HEK293 (cell line): ENCODE results near the gene DMBX1.

Source experiments
- ZBTB1 ChIP-seq: fragments of 450-650 bp; formaldehyde crosslinking; IDR thresholded peaks from 2 replicates; pipeline ENCODE4 v1.5.1; 2016; ENCODE audit warnings: missing biosample characterization, missing genetic modification characterization
- ZFP41 ChIP-seq: fragments of 450-650 bp; formaldehyde crosslinking; IDR thresholded peaks from 2 replicates; pipeline ENCODE4 v1.5.1; 2016; ENCODE audit warnings: missing biosample characterization, missing genetic modification characterization, borderline replicate concordance
- ZNF324 ChIP-seq: fragments of 450-650 bp; formaldehyde crosslinking; IDR thresholded peaks from 2 replicates; pipeline ENCODE4 v1.5.1; 2016; ENCODE audit warnings: missing biosample characterization, missing genetic modification characterization
- ZNF623 ChIP-seq: fragments of 450-650 bp; formaldehyde crosslinking; IDR thresholded peaks from 2 replicates; pipeline ENCODE4 v1.5.1; 2016; ENCODE audit warnings: missing biosample characterization, missing genetic modification characterization
- TF ChIP-seq, protein P1 (sequence below): fragments of 450-650 bp; formaldehyde crosslinking; IDR thresholded peaks from 2 replicates; pipeline ENCODE4 v1.5.1; 2016; ENCODE audit warnings: missing biosample characterization, missing genetic modification characterization
- TF ChIP-seq, protein P2 (sequence below): fragments of 450-650 bp; formaldehyde crosslinking; IDR thresholded peaks from 2 replicates; pipeline ENCODE4 v1.5.1; 2016; ENCODE audit warnings: missing biosample characterization, missing genetic modification characterization
- TF ChIP-seq, protein P3 (sequence below): fragments of 450-650 bp; formaldehyde crosslinking; IDR thresholded peaks from 2 replicates; pipeline ENCODE4 v1.5.1; 2017; ENCODE audit warnings: missing biosample characterization, missing genetic modification characterization
- TF ChIP-seq, protein P4 (sequence below): fragments of 450-650 bp; formaldehyde crosslinking; IDR thresholded peaks from 2 replicates; pipeline ENCODE4 v1.5.1; 2016; ENCODE audit warnings: missing biosample characterization, missing genetic modification characterization

DNA sequence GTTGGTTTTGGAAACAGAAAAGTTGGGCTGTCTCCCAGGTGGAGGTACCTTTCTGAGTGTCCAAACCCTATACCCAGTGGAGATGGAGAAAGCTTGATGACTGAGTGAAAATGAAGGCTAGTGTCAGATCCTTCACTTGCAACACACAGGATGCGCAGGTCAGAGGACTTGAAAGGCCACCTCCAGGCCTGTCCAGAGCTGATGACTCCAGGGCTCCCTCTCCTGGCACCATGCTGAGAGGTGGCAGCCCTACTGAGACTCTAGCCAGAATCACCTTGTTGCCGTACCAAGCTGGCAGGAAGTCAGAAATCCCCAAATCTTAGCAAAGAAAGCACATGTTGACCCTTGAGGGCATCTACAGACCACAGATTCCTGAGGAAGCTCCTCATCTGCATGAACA lies 45.4 kb downstream of the DMBX1 start:
- TF ChIP-seq, protein P1, sequence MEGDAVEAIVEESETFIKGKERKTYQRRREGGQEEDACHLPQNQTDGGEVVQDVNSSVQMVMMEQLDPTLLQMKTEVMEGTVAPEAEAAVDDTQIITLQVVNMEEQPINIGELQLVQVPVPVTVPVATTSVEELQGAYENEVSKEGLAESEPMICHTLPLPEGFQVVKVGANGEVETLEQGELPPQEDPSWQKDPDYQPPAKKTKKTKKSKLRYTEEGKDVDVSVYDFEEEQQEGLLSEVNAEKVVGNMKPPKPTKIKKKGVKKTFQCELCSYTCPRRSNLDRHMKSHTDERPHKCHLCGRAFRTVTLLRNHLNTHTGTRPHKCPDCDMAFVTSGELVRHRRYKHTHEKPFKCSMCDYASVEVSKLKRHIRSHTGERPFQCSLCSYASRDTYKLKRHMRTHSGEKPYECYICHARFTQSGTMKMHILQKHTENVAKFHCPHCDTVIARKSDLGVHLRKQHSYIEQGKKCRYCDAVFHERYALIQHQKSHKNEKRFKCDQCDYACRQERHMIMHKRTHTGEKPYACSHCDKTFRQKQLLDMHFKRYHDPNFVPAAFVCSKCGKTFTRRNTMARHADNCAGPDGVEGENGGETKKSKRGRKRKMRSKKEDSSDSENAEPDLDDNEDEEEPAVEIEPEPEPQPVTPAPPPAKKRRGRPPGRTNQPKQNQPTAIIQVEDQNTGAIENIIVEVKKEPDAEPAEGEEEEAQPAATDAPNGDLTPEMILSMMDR (tag by site-specific recombination): no peak; the same call in 1 of the 2 replicates
- TF ChIP-seq ZBTB1 (tag by site-specific recombination) (no peak), ZNF623 (no peak), ZNF324 (tag by site-specific recombination) (no peak), ZFP41 (tag by site-specific recombination) (no peak)
- TF ChIP-seq, protein P2, sequence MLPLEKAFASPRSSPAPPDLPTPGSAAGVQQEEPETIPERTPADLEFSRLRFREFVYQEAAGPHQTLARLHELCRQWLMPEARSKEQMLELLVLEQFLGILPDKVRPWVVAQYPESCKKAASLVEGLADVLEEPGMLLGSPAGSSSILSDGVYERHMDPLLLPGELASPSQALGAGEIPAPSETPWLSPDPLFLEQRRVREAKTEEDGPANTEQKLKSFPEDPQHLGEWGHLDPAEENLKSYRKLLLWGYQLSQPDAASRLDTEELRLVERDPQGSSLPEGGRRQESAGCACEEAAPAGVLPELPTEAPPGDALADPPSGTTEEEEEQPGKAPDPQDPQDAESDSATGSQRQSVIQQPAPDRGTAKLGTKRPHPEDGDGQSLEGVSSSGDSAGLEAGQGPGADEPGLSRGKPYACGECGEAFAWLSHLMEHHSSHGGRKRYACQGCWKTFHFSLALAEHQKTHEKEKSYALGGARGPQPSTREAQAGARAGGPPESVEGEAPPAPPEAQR (tag by site-specific recombination): no peak
- TF ChIP-seq, protein P3, sequence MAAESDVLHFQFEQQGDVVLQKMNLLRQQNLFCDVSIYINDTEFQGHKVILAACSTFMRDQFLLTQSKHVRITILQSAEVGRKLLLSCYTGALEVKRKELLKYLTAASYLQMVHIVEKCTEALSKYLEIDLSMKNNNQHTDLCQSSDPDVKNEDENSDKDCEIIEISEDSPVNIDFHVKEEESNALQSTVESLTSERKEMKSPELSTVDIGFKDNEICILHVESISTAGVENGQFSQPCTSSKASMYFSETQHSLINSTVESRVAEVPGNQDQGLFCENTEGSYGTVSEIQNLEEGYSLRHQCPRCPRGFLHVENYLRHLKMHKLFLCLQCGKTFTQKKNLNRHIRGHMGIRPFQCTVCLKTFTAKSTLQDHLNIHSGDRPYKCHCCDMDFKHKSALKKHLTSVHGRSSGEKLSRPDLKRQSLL (tag by site-specific recombination): no peak
- TF ChIP-seq, protein P4, sequence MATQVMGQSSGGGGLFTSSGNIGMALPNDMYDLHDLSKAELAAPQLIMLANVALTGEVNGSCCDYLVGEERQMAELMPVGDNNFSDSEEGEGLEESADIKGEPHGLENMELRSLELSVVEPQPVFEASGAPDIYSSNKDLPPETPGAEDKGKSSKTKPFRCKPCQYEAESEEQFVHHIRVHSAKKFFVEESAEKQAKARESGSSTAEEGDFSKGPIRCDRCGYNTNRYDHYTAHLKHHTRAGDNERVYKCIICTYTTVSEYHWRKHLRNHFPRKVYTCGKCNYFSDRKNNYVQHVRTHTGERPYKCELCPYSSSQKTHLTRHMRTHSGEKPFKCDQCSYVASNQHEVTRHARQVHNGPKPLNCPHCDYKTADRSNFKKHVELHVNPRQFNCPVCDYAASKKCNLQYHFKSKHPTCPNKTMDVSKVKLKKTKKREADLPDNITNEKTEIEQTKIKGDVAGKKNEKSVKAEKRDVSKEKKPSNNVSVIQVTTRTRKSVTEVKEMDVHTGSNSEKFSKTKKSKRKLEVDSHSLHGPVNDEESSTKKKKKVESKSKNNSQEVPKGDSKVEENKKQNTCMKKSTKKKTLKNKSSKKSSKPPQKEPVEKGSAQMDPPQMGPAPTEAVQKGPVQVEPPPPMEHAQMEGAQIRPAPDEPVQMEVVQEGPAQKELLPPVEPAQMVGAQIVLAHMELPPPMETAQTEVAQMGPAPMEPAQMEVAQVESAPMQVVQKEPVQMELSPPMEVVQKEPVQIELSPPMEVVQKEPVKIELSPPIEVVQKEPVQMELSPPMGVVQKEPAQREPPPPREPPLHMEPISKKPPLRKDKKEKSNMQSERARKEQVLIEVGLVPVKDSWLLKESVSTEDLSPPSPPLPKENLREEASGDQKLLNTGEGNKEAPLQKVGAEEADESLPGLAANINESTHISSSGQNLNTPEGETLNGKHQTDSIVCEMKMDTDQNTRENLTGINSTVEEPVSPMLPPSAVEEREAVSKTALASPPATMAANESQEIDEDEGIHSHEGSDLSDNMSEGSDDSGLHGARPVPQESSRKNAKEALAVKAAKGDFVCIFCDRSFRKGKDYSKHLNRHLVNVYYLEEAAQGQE: no peak
